Activated CD4-positive, alpha-beta T cell treated with anti-CD3 and anti-CD28 coated beads for 1 hour (primary cell): ENCODE data around the gene VPS18.

Experiments used
- DNase-seq: peaks from one replicate; pipeline ENCODE4 v3.0.0-alpha.2; 2020

The VPS18 gene

GRCh38 chr15:40938536-40938870 lies 44.3 kb downstream of the VPS18 start:
- no peak for DNase-seq

GRCh38 chr15:40940296-40940801 lies 46.1 kb downstream of the VPS18 start:
- no peak for DNase-seq

GRCh38 chr15:40941068-40941527 lies 46.8 kb downstream of the VPS18 start:
- DNase-seq: no peak

GRCh38 chr15:40941528-40942336 lies 47.5 kb downstream of the VPS18 start:
- peak; percentile 46 for DNase-seq

GRCh38 chr15:40942337-40942854 lies 48.1 kb downstream of the VPS18 start:
- no peak for DNase-seq

- DNase-seq: no peak
Measured at GRCh38 chr15:40942878-40943277, 48.6 kb downstream of the VPS18 start.

- no peak for DNase-seq
Measured at GRCh38 chr15:40943764-40944365, 49.6 kb downstream of the VPS18 start.

GRCh38 chr15:40944510-40945296 lies 50.5 kb downstream of the VPS18 start:
- DNase-seq: no peak

GRCh38 chr15:40948706-40949473 lies 54.6 kb downstream of the VPS18 start:
- no peak for DNase-seq

- DNase-seq: no peak
Measured at GRCh38 chr15:40949756-40950207, 55.5 kb downstream of the VPS18 start.

GRCh38 chr15:40951764-40952163 lies 57.5 kb downstream of the VPS18 start:
- DNase-seq: no peak

- no peak for DNase-seq
Measured at GRCh38 chr15:40952301-40952900, 58.2 kb downstream of the VPS18 start.

- DNase-seq: peak; percentile 93
Measured at GRCh38 chr15:40952901-40953712, 58.9 kb downstream of the VPS18 start, which contains the start of gene CHAC1. TSS of gene CHAC1 (plus strand) at chr15:40953471. CDS start at chr15:40953584, 113 bp downstream.
